ENCODE measurements around the gene MAN1B1. TPM values are rescaled to one million over a fixed set of nuclear protein-coding genes. Genes with fewer than 3 reads are reported as not detected.

The MAN1B1 gene
- polyA plus RNA-seq, 2 of the 4 experiments (the other 2 are of a cell fraction), result 31.7 to 48.6 TPM

GRCh38 chr9:137055385-137056364 lies 31.1 kb upstream of the MAN1B1 start:
- TF ChIP-seq EHF (CRISPR knock-in tag; IDR thresholded peaks at IDR 0.05) (no peak), MAZ (IDR thresholded peaks at IDR 0.05; ENCODE audit: borderline replicate concordance, low read depth, low read length) (no peak), BHLHE40 (IDR thresholded peaks at IDR 0.05; ENCODE audit: low read depth, low read length) (no peak), GATA3 (IDR thresholded peaks at IDR 0.05; ENCODE audit: borderline replicate concordance) (no peak), RAD21 (conservative IDR thresholded peaks at IDR 0.05 in 1 of 2, IDR thresholded peaks at IDR 0.05 in 1 of 2) (no peak), NR3C1 (IDR thresholded peaks at IDR 0.05) (no peak), FOSL2 (IDR thresholded peaks at IDR 0.05) (no peak), FOSL2 (CRISPR knock-in tag; IDR thresholded peaks at IDR 0.05) (no peak), CBX2 (IDR thresholded peaks at IDR 0.05; ENCODE audit: borderline replicate concordance, low read depth) (no peak), SMC3 (IDR thresholded peaks at IDR 0.05) (no peak), TP53 (CRISPR knock-in tag; IDR thresholded peaks at IDR 0.05) (no peak), JUNB (IDR thresholded peaks at IDR 0.05) (no peak), ZC3H11A (IDR thresholded peaks at IDR 0.05) (no peak), MYC (IDR thresholded peaks at IDR 0.05; ENCODE audit: borderline replicate concordance, low read length) (no peak), ZFP36 (IDR thresholded peaks at IDR 0.05; ENCODE audit: borderline replicate concordance, partially characterized antibody) (no peak), CEBPB (IDR thresholded peaks at IDR 0.05) (no peak), PBX3 (IDR thresholded peaks at IDR 0.05) (no peak), ZNF302 (CRISPR knock-in tag; IDR thresholded peaks at IDR 0.05) (no peak), NFE2L2 (conservative IDR thresholded peaks at IDR 0.05; ENCODE audit: low read length) (no peak)
- TF ChIP-seq, protein P1, sequence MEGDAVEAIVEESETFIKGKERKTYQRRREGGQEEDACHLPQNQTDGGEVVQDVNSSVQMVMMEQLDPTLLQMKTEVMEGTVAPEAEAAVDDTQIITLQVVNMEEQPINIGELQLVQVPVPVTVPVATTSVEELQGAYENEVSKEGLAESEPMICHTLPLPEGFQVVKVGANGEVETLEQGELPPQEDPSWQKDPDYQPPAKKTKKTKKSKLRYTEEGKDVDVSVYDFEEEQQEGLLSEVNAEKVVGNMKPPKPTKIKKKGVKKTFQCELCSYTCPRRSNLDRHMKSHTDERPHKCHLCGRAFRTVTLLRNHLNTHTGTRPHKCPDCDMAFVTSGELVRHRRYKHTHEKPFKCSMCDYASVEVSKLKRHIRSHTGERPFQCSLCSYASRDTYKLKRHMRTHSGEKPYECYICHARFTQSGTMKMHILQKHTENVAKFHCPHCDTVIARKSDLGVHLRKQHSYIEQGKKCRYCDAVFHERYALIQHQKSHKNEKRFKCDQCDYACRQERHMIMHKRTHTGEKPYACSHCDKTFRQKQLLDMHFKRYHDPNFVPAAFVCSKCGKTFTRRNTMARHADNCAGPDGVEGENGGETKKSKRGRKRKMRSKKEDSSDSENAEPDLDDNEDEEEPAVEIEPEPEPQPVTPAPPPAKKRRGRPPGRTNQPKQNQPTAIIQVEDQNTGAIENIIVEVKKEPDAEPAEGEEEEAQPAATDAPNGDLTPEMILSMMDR (IDR thresholded peaks at IDR 0.05), result no peak
- TF ChIP-seq, protein P2, sequence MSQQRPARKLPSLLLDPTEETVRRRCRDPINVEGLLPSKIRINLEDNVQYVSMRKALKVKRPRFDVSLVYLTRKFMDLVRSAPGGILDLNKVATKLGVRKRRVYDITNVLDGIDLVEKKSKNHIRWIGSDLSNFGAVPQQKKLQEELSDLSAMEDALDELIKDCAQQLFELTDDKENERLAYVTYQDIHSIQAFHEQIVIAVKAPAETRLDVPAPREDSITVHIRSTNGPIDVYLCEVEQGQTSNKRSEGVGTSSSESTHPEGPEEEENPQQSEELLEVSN (IDR thresholded peaks at IDR 0.05; ENCODE audit: borderline replicate concordance, low read depth), result no peak
- peak; percentile 67 for FAIRE-seq
- peak overlapping the region; percentile 79 to 88 for H3K27ac ChIP-seq
- no peaks in the 10 kb centered on the region for H3K9me3 ChIP-seq
- DNase-seq (ENCODE audit: low read depth in 1 of 2, low spot score in 1 of 2), result peak; percentile 58 to 76
- no peak overlapping the region for H3K4me3 ChIP-seq
- H3K4me2 ChIP-seq, result peak overlapping the region; percentile 99
- CTCF ChIA-PET, result interaction anchor here (0.9 to 19.2 kb wide), 9 partner anchors 2 to 268 kb away, joined by 3 to 656 read pairs (median 4); partner anchors contain the start of genes ABCA2, ENTPD2, NPDC1 and SAPCD2
- H3K4me1 ChIP-seq, result peaks cover 56% of the 10 kb centered on the region
- POLR2A ChIA-PET, result interaction anchor here (0.8 to 1.3 kb wide), 5 partner anchors 12 to 327 kb away, joined by 3 to 6 read pairs (median 5); partner anchors contain the start of genes SAPCD2 and TMEM141
- ATAC-seq, result peak; percentile 54 to 82
- 29% methylated on average over 18 of the region's 28 CpGs for WGBS (ENCODE audit: missing lambda C conversion rate)

GRCh38 chr9:137056739-137057415 lies 29.9 kb upstream of the MAN1B1 start:
- FAIRE-seq, result no peak
- WGBS (ENCODE audit: missing lambda C conversion rate), result 42% methylated on average over 17 of the region's 17 CpGs
- Histone ChIP-seq H3K9me3 (no peaks in the 10 kb centered on the region), H3K27ac (peak overlapping the region; percentile 17 to 79; a peak in 3 of 6 replicates), H3K4me3 (no peak overlapping the region), H3K4me2 (peak overlapping the region; percentile 62), H3K4me1 (peaks cover 56% of the 10 kb centered on the region)
- ChIA-PET POLR2A (interaction anchor here (0.7 kb wide), 1 partner anchor 160 kb away, joined by 6 read pairs; no protein-coding TSS in a partner anchor), CTCF (interaction anchor here (0.6 to 19.2 kb wide), 8 partner anchors 3 to 269 kb away, joined by 3 to 656 read pairs (median 12); partner anchors contain the start of genes ABCA2, ENTPD2, NPDC1 and SAPCD2)
- ATAC-seq, result peak in 1 of 2 experiments; percentile 8; a peak in 1 of 6 replicates
- TF ChIP-seq, protein P3, sequence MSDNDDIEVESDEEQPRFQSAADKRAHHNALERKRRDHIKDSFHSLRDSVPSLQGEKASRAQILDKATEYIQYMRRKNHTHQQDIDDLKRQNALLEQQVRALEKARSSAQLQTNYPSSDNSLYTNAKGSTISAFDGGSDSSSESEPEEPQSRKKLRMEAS (IDR thresholded peaks at IDR 0.05), result 0 out of 2 replicates have a peak, but pooled peaks have one; percentile 31
- TF ChIP-seq MAZ (IDR thresholded peaks at IDR 0.05; ENCODE audit: borderline replicate concordance, low read depth, low read length), result no peak
- DNase-seq (ENCODE audit: low read depth in 1 of 2, low spot score in 1 of 2), result peak in 1 of 2 experiments; percentile 57
